ENCODE data around the gene ZNF514. TPM values are rescaled to one million over a fixed set of nuclear protein-coding genes. Genes with fewer than 3 reads are reported as not detected.
A peak's percentile ranks its signal among the peaks of the same experiment; 100 is the strongest.

ZNF514 gene
- total RNA-seq, 4 donors from 2014 or later = 8.6 to 22.9 (median 15.7) TPM

GRCh38 chr2:95115418-95115817, 44.2 kb downstream of the ZNF514 start:
- TF ChIP-seq CTCF (IDR thresholded peaks at IDR 0.05) (peak; percentile 51 to 71 (median 62)), POLR2AphosphoS5 (IDR thresholded peaks at IDR 0.05) (no peak)
- Histone ChIP-seq H3K4me3 (no peak overlapping the region), H3K36me3 (peaks cover 0 to 34% (median 16%) of the 10 kb centered on the region in 4 donors), H3K27ac (no peak overlapping the region), H3K9me3 (no peaks in the 10 kb centered on the region), H3K27me3 (no peaks in the 10 kb centered on the region), H3K4me1 (peaks cover 2 to 33% (median 8%) of the 10 kb centered on the region in 4 donors)
- DNase-seq = peak; percentile 77
- in situ Hi-C loops (cut with MboI; ENCODE audit: low pct_ligation_motif_present in 1 of 4, low pct_unique_long_range_greater_than_20kb in 1 of 4, low sequenced_read_pairs in 3 of 4) = no loop called here
- intact Hi-C loops (cut with DNase I; ENCODE audit: low total_unique reads) = no loop called here
- 13 to 14% methylated on average over 3 to 7 of the region's 7 CpGs for WGBS, 2 donors (ENCODE audit: low coverage in 1 of 2)

GRCh38 chr2:95113464-95113863, 46.2 kb downstream of the ZNF514 start:
- 92 to 96% methylated on average over 6 to 7 of the region's 7 CpGs for WGBS, 2 donors (ENCODE audit: low coverage in 1 of 2)
- in situ Hi-C loops (cut with MboI; ENCODE audit: low pct_ligation_motif_present in 1 of 4, low pct_unique_long_range_greater_than_20kb in 1 of 4, low sequenced_read_pairs in 3 of 4) (no loop called here), intact Hi-C loops (cut with DNase I; ENCODE audit: low total_unique reads) (no loop called here)
- peaks cover 0 to 15% (median 0%) of the 10 kb centered on the region in 4 donors for H3K4me1 ChIP-seq
- H3K27me3 ChIP-seq = no peaks in the 10 kb centered on the region
- no peak for TF ChIP-seq EP300 (IDR thresholded peaks at IDR 0.05; ENCODE audit: low read depth)
- TF ChIP-seq POLR2A (IDR thresholded peaks at IDR 0.05) = no peak
- TF ChIP-seq CTCF (IDR thresholded peaks at IDR 0.05) = no peak
- TF ChIP-seq POLR2AphosphoS5 (IDR thresholded peaks at IDR 0.05) = no peak
- peaks cover 0 to 52% (median 25%) of the 10 kb centered on the region in 4 donors for H3K36me3 ChIP-seq
- DNase-seq = no peak
- H3K27ac ChIP-seq = no peak overlapping the region
- H3K4me3 ChIP-seq = no peak overlapping the region
- no peaks in the 10 kb centered on the region for H3K9me3 ChIP-seq

GRCh38 chr2:95110395-95110794, 49.3 kb downstream of the ZNF514 start:
- no peak for DNase-seq
- intact Hi-C loops (cut with DNase I; ENCODE audit: low total_unique reads) (no loop called here), in situ Hi-C loops (cut with MboI; ENCODE audit: low pct_ligation_motif_present in 1 of 4, low pct_unique_long_range_greater_than_20kb in 1 of 4, low sequenced_read_pairs in 3 of 4) (no loop called here)
- no peaks in the 10 kb centered on the region for H3K9me3 ChIP-seq
- H3K4me1 ChIP-seq = peaks cover 0 to 6% (median 0%) of the 10 kb centered on the region in 4 donors
- no peaks in the 10 kb centered on the region for H3K27me3 ChIP-seq
- H3K4me3 ChIP-seq = no peak overlapping the region
- TF ChIP-seq POLR2AphosphoS5 (IDR thresholded peaks at IDR 0.05) (no peak), POLR2A (IDR thresholded peaks at IDR 0.05) (no peak), CTCF (IDR thresholded peaks at IDR 0.05) (no peak), EP300 (IDR thresholded peaks at IDR 0.05; ENCODE audit: low read depth) (no peak)
- H3K36me3 ChIP-seq = peaks cover 0 to 76% (median 36%) of the 10 kb centered on the region in 4 donors
- no peak overlapping the region for H3K27ac ChIP-seq

GRCh38 chr2:95109260-95109659, 50.4 kb downstream of the ZNF514 start:
- 71 to 85% methylated on average over 6 of the region's 6 CpGs for WGBS, 2 donors (ENCODE audit: low coverage in 1 of 2)
- no peak for DNase-seq
- H3K4me3 ChIP-seq = no peak overlapping the region
- in situ Hi-C loops (cut with MboI; ENCODE audit: low pct_ligation_motif_present in 1 of 4, low pct_unique_long_range_greater_than_20kb in 1 of 4, low sequenced_read_pairs in 3 of 4) (no loop called here), intact Hi-C loops (cut with DNase I; ENCODE audit: low total_unique reads) (no loop called here)
- H3K4me1 ChIP-seq = no peaks in the 10 kb centered on the region
- TF ChIP-seq CTCF (IDR thresholded peaks at IDR 0.05) (no peak), POLR2A (IDR thresholded peaks at IDR 0.05) (no peak), POLR2AphosphoS5 (IDR thresholded peaks at IDR 0.05) (no peak), EP300 (IDR thresholded peaks at IDR 0.05; ENCODE audit: low read depth) (no peak)
- H3K36me3 ChIP-seq = peaks cover 0 to 79% (median 37%) of the 10 kb centered on the region in 4 donors
- no peaks in the 10 kb centered on the region for H3K27me3 ChIP-seq
- H3K27ac ChIP-seq = no peak overlapping the region
- H3K9me3 ChIP-seq = no peaks in the 10 kb centered on the region
